Pancreas (tissue), 10 donors: Measurements from ENCODE around the gene ENTPD6. TPM values are rescaled to one million over a fixed set of nuclear protein-coding genes. Genes with fewer than 3 reads are reported as not detected.

Experiments used
- ATAC-seq, 4 donors: fragments of 200-7000 bp; cut with Tn5 transposase; one replicate each; pipeline versions ENCODE4 v1.8.0 to v1.9.1; 2020; ENCODE audit warnings: mild to moderate bottlenecking in 4 of 4, moderate library complexity in 4 of 4
- DNase-seq, 6 donors: peaks; one replicate each; pipeline ENCODE4 v3.0.0-alpha.2; 2020
- FAIRE-seq: peaks from 2 replicates; lab custom pipeline; 2012; peaks lifted over from hg19 to GRCh38; lab: Jason Lieb, UNC
- H3K27ac ChIP-seq, 4 donors: fragments of 200-600 bp; sonication (generic); 1 replicate in 3 of 4; 2 replicates in 1 of 4; pipeline versions ENCODE4 v1.5.0 to v1.8.0; 2020
- H3K27me3 ChIP-seq, 4 donors: fragments of 200-600 bp; one replicate each; pipeline ENCODE4 v1.8.0; 2021
- H3K36me3 ChIP-seq, 3 donors: fragments of 200-600 bp; sonication (generic) in 1 of 3; one replicate each; pipeline versions ENCODE4 v1.5.0 to v1.8.0; 2020 to 2021
- H3K4me1 ChIP-seq, 3 donors: fragments of 200-600 bp; one replicate each; pipeline ENCODE4 v1.8.0; 2021
- H3K4me3 ChIP-seq, 4 donors: fragments of 200-600 bp; sonication (generic) in 2 of 4; one replicate each; pipeline versions ENCODE4 v1.5.0 to v1.8.0; 2020 to 2021
- H3K9me3 ChIP-seq, 4 donors: fragments of 200-600 bp; one replicate each; pipeline ENCODE4 v1.8.0; 2021
- CTCF ChIP-seq, 4 donors: fragments of 200-600 bp; sonication (generic) in 3 of 4; IDR thresholded peaks; one replicate each; pipeline versions ENCODE4 v1.5.0 to v1.8.0; 2021; ENCODE audit warnings: antibody characterized with exemption in 4 of 4
- WGBS, 2 donors: extraction: QIAGEN DNeasy Blood & Tissue Kit; methylation state at CpG; one replicate each; pipeline ENCODE4 v1.1.7; 2013; 5-methylcytosine and 5-hydroxymethylcytosine counted together
- intact Hi-C, 3 donors: fragments of 100-400 bp; cut with DNase I; formaldehyde crosslinking; loops; one replicate each; pipeline versions ENCODE4 v1.11.1 to v1.14.2; 2022
- polyA plus RNA-seq, 2 donors: library from polyadenylated mRNA; stranded (reverse); fragments of 200-250 nt; gene quantifications; one replicate each; pipeline ENCODE4 v1.2.3, GENCODE V29; 2013
- total RNA-seq, 6 donors: library from RNA; stranded (reverse); fragmentation: NEBNext Ultra II Directional in 4 of 6; extraction: Animal tissue kit (Norgen Biotek cat#: 25700) in 4 of 6; gene quantifications; one replicate each; pipeline versions ENCODE4 v1.2.1 to v1.2.4, GENCODE V29; 2021 to 2023
- donor health status: healthy with polysubstance abuse.
- donor health status: DM: no; HTN: no; CAD: no; lungs with moderate emphysema.
- donor health status: DM: no; HTN: no; CAD: no.
- donor health status: control.
- donor health status: control.
- donor health status: Bipolar disorder and iron deficiency.
- donor health status: DM: yes; HTN: yes; CAD: no.
- donor health status: DM: no; HTN: no; CAD: no.
- donor health status: DM: no; HTN: no; CAD: no.
- donor health status: DM: yes; HTN: yes; CAD: no.

Gene ENTPD6
- total and polyA plus RNA-seq, 8 donors: 31.4 to 99.3 (median 44.7) TPM

GRCh38 chr20:25243416-25243979 lies 48.0 kb downstream of the ENTPD6 start:
- ATAC-seq: no peak
- H3K4me3 ChIP-seq: no peak overlapping the region
- H3K4me1 ChIP-seq: peaks cover 0 to 6% (median 0%) of the 10 kb centered on the region in 3 donors
- TF ChIP-seq CTCF (IDR thresholded peaks at IDR 0.05): no peak
- H3K36me3 ChIP-seq: no peaks in the 10 kb centered on the region
- H3K27ac ChIP-seq: no peak overlapping the region
- intact Hi-C loops: loop anchor here in 1 of 3 donors (10.0 kb wide), 1 partner anchor 49 kb away; the partner anchor contains the start of gene ENTPD6
- no peaks in the 10 kb centered on the region for H3K27me3 ChIP-seq
- no peaks in the 10 kb centered on the region for H3K9me3 ChIP-seq
- FAIRE-seq: no peak
- DNase-seq: no peak

GRCh38 chr20:25244976-25245375 lies 49.5 kb downstream of the ENTPD6 start:
- no peak for TF ChIP-seq CTCF (IDR thresholded peaks at IDR 0.05)
- intact Hi-C loops: loop anchor here in 2 of 3 donors (5.0 to 10.0 kb wide), 2 partner anchors 50 to 52 kb away; partner anchors contain the start of gene ENTPD6 (in 1 of the 2)
- H3K4me1 ChIP-seq: peaks cover 0 to 12% (median 6%) of the 10 kb centered on the region in 3 donors
- H3K4me3 ChIP-seq: no peak overlapping the region
- no peaks in the 10 kb centered on the region for H3K36me3 ChIP-seq
- FAIRE-seq: no peak
- no peaks in the 10 kb centered on the region for H3K27me3 ChIP-seq
- 97% methylated on average over 5 of the region's 5 CpGs for WGBS, 2 donors
- H3K9me3 ChIP-seq: no peaks in the 10 kb centered on the region
- DNase-seq: no peak
- no peak for ATAC-seq
- H3K27ac ChIP-seq: no peak overlapping the region

- no peak overlapping the region for H3K27ac ChIP-seq
- TF ChIP-seq CTCF (IDR thresholded peaks at IDR 0.05): no peak
- FAIRE-seq (no peak), DNase-seq (no peak), ATAC-seq (no peak)
- no peaks in the 10 kb centered on the region for H3K9me3 ChIP-seq
- no peaks in the 10 kb centered on the region for H3K36me3 ChIP-seq
- peaks cover 0 to 12% (median 6%) of the 10 kb centered on the region in 3 donors for H3K4me1 ChIP-seq
- intact Hi-C loops: loop anchor here in 2 of 3 donors (5.0 to 10.0 kb wide), 2 partner anchors 51 to 52 kb away; partner anchors contain the start of gene ENTPD6 (in 1 of the 2)
- WGBS, 2 donors: 92 to 96% methylated on average over 1 of the region's 1 CpG
- H3K27me3 ChIP-seq: no peaks in the 10 kb centered on the region
- no peak overlapping the region for H3K4me3 ChIP-seq
Measured at GRCh38 chr20:25245461-25245860, 49.9 kb downstream of the ENTPD6 start.

- Histone ChIP-seq H3K27ac (peak overlapping the region in 3 of 4 donors; percentile 81 to 97 (median 86)), H3K36me3 (no peaks in the 10 kb centered on the region), H3K9me3 (no peaks in the 10 kb centered on the region), H3K4me1 (peaks cover 0 to 16% (median 6%) of the 10 kb centered on the region in 3 donors), H3K4me3 (peak overlapping the region in 2 of 4 donors; percentile 63 to 96), H3K27me3 (no peaks in the 10 kb centered on the region)
- intact Hi-C loops: loop anchor here in 2 of 3 donors (5.0 to 10.0 kb wide), 2 partner anchors 51 to 52 kb away; partner anchors contain the start of gene ENTPD6 (in 1 of the 2)
- TF ChIP-seq CTCF (IDR thresholded peaks at IDR 0.05): no peak
- DNase-seq (no peak), ATAC-seq (no peak), FAIRE-seq (no peak)
- WGBS, 2 donors: 36% methylated on average over 9 of the region's 9 CpGs
Measured at GRCh38 chr20:25246182-25246999, 50.9 kb downstream of the ENTPD6 start.
